ENCODE data around the gene HOXA11.

HOXA11 gene

GRCh38 chr7:27158436-27159265 lies 26.4 kb downstream of the HOXA11 start:
- DNase-seq (ENCODE audit: low spot score), result no peak

GRCh38 chr7:27157702-27158431 lies 27.2 kb downstream of the HOXA11 start:
- DNase-seq (ENCODE audit: low spot score), result no peak

- no peak for DNase-seq (ENCODE audit: low spot score)
These were observed 27.9 kb downstream of the HOXA11 start for GRCh38 chr7:27156916-27157701.

GRCh38 chr7:27156508-27156898 lies 28.5 kb downstream of the HOXA11 start, which contains the start of gene HOXA7:
HOXA7 (minus strand) TSS chr7:27156675; CDS start chr7:27156545, 130 bp downstream.
- no peak for DNase-seq (ENCODE audit: low spot score)

GRCh38 chr7:27155816-27156507 lies 29.1 kb downstream of the HOXA11 start:
- DNase-seq (ENCODE audit: low spot score), result no peak

- DNase-seq (ENCODE audit: low spot score), result no peak
These were observed 29.9 kb downstream of the HOXA11 start for GRCh38 chr7:27154901-27155815.

- DNase-seq (ENCODE audit: low spot score), result no peak
These were observed 30.7 kb downstream of the HOXA11 start for GRCh38 chr7:27154369-27154768.

GRCh38 chr7:27153526-27153925 lies 31.5 kb downstream of the HOXA11 start:
- no peak for DNase-seq (ENCODE audit: low spot score)

- DNase-seq (ENCODE audit: low spot score), result no peak
These were observed 32.1 kb downstream of the HOXA11 start for GRCh38 chr7:27152816-27153442.

GRCh38 chr7:27151931-27152815 lies 32.9 kb downstream of the HOXA11 start, which contains the start of gene HOXA3:
HOXA3 (minus strand) TSS chr7:27152583; CDS start chr7:27110640, 41,943 bp downstream.
- no peak for DNase-seq (ENCODE audit: low spot score)

GRCh38 chr7:27151341-27151930 lies 33.6 kb downstream of the HOXA11 start:
- no peak for DNase-seq (ENCODE audit: low spot score)

- peak; percentile 60 for DNase-seq (ENCODE audit: low spot score)
These were observed 34.3 kb downstream of the HOXA11 start for GRCh38 chr7:27150568-27151340.

- DNase-seq (ENCODE audit: low spot score), result no peak
These were observed 35.0 kb downstream of the HOXA11 start for GRCh38 chr7:27149842-27150567.

- no peak for DNase-seq (ENCODE audit: low spot score)
These were observed 36.0 kb downstream of the HOXA11 start for GRCh38 chr7:27148756-27149641.

- DNase-seq (ENCODE audit: low spot score), result no peak
These were observed 36.8 kb downstream of the HOXA11 start for GRCh38 chr7:27148031-27148755.
